ENCODE data around the gene CLDN15. TPM values are rescaled to one million over a fixed set of nuclear protein-coding genes. Genes with fewer than 3 reads are reported as not detected.

CLDN15 gene
- total and polyA plus RNA-seq, 2 donors (not counting 1 experiment from before 2014, with no cell fraction given) = 31.1 to 42.1 TPM

- H3K9ac ChIP-seq (ENCODE audit: low read length) = no peak overlapping the region
- Mint-ChIP-seq H3K27me3 (no peaks in the 10 kb centered on the region), H3K4me1 (peaks cover 4% of the 10 kb centered on the region), H3K9me3 (ENCODE audit: insufficient read depth) (no peaks in the 10 kb centered on the region), H3K4me3 (no peak overlapping the region), H3K27ac (no peak overlapping the region)
- no peak for DNase-seq
- intact Hi-C loops (cut with micrococcal nuclease) = no loop called here
- no peaks in the 10 kb centered on the region for H3K27me3 ChIP-seq (replicated peaks in 1 of 4; ENCODE audit: control extremely low read depth in 1 of 4, control insufficient read depth in 3 of 4, insufficient read depth in 4 of 4, low read length in 3 of 4)
- no peak overlapping the region for H3K4me2 ChIP-seq (replicated peaks; ENCODE audit: low read depth, low read length, poor library complexity, severe bottlenecking)
- H3K9me3 ChIP-seq (ENCODE audit: control extremely low read depth in 1 of 3, control insufficient read depth in 2 of 3, insufficient read depth in 1 of 3, low read length in 2 of 3) = no peaks in the 10 kb centered on the region
- no peak overlapping the region for H3K4me3 ChIP-seq (ENCODE audit: control extremely low read depth in 1 of 5, extremely low read depth in 1 of 5, insufficient read depth in 1 of 5, low read depth in 2 of 5, low read length in 4 of 5)
- WGBS (ENCODE audit: insufficient coverage) = 45% methylated on average over 18 of the region's 21 CpGs
- ChIA-PET CTCF (interaction anchor here (0.6 to 1.0 kb wide), 3 partner anchors 44 to 113 kb away, joined by 3 to 5 read pairs (median 4); no protein-coding TSS in a partner anchor), POLR2A (no interaction called here)
- peaks cover 0 to 19% of the 10 kb centered on the region in 2 experiments for H3K36me3 ChIP-seq (replicated peaks in 1 of 2; ENCODE audit: control extremely low read depth in 1 of 2, control insufficient read depth in 1 of 2, extremely low read depth in 1 of 2, insufficient read depth in 2 of 2, low read length in 1 of 2)
- peaks cover 0 to 6% of the 10 kb centered on the region in 2 donors for H3K4me1 ChIP-seq (ENCODE audit: control insufficient read depth in 2 of 2, insufficient read depth in 2 of 2, low read length in 2 of 2)
- no peak for TF ChIP-seq EZH2 (IDR thresholded peaks at IDR 0.05; ENCODE audit: borderline replicate concordance, insufficient read depth, low read depth, low read length, poor library complexity, severe bottlenecking)
- TF ChIP-seq CTCF (IDR thresholded peaks at IDR 0.05) = no peak
- peaks cover 27% of the 10 kb centered on the region for H3K79me2 ChIP-seq (ENCODE audit: control insufficient read depth, insufficient read depth, low read length)
- H4K20me1 ChIP-seq (ENCODE audit: control insufficient read depth, insufficient read depth, low read length, poor library complexity, severe bottlenecking) = peaks cover 54% of the 10 kb centered on the region
- no peak overlapping the region for H2AFZ ChIP-seq (ENCODE audit: insufficient read depth, low read depth, low read length, poor library complexity, severe bottlenecking)
- H3K27ac ChIP-seq (ENCODE audit: low read length in 2 of 2) = no peak overlapping the region
- ATAC-seq (ENCODE audit: low read depth) = no peak
Measured at GRCh38 chr7:101236292-101236835, 1.2 kb downstream of the CLDN15 start.

- H3K9me3 ChIP-seq (ENCODE audit: control extremely low read depth in 1 of 3, control insufficient read depth in 2 of 3, insufficient read depth in 1 of 3, low read length in 2 of 3) = no peaks in the 10 kb centered on the region
- no peak for TF ChIP-seq CTCF (IDR thresholded peaks at IDR 0.05)
- H3K4me1 ChIP-seq (ENCODE audit: control insufficient read depth in 2 of 2, insufficient read depth in 2 of 2, low read length in 2 of 2) = no peaks in the 10 kb centered on the region
- ATAC-seq (ENCODE audit: low read depth) = no peak
- ChIA-PET POLR2A (no interaction called here), CTCF (interaction anchor here (0.6 to 1.2 kb wide), 5 partner anchors 8 to 112 kb away, joined by 3 to 7 read pairs (median 6); no protein-coding TSS in a partner anchor)
- H3K27ac Mint-ChIP-seq = no peak overlapping the region
- intact Hi-C loops (cut with micrococcal nuclease) = no loop called here
- H3K4me2 ChIP-seq (replicated peaks; ENCODE audit: low read depth, low read length, poor library complexity, severe bottlenecking) = no peak overlapping the region
- peaks cover 3% of the 10 kb centered on the region for H3K4me1 Mint-ChIP-seq
- no peak overlapping the region for H3K4me3 Mint-ChIP-seq
- peaks cover 18% of the 10 kb centered on the region for H3K79me2 ChIP-seq (ENCODE audit: control insufficient read depth, insufficient read depth, low read length)
- H3K9ac ChIP-seq (ENCODE audit: low read length) = no peak overlapping the region
- WGBS (ENCODE audit: insufficient coverage) = 69% methylated on average over 8 of the region's 9 CpGs
- peaks cover 0 to 14% of the 10 kb centered on the region in 2 experiments for H3K36me3 ChIP-seq (replicated peaks in 1 of 2; ENCODE audit: control extremely low read depth in 1 of 2, control insufficient read depth in 1 of 2, extremely low read depth in 1 of 2, insufficient read depth in 2 of 2, low read length in 1 of 2)
- no peak for DNase-seq
- no peak overlapping the region for H2AFZ ChIP-seq (ENCODE audit: insufficient read depth, low read depth, low read length, poor library complexity, severe bottlenecking)
- no peaks in the 10 kb centered on the region for H3K9me3 Mint-ChIP-seq (ENCODE audit: insufficient read depth)
- no peak overlapping the region for H3K27ac ChIP-seq (ENCODE audit: low read length in 2 of 2)
- no peaks in the 10 kb centered on the region for H3K27me3 ChIP-seq (replicated peaks in 1 of 4; ENCODE audit: control extremely low read depth in 1 of 4, control insufficient read depth in 3 of 4, insufficient read depth in 4 of 4, low read length in 3 of 4)
- no peaks in the 10 kb centered on the region for H3K27me3 Mint-ChIP-seq
- H3K4me3 ChIP-seq (ENCODE audit: control extremely low read depth in 1 of 5, extremely low read depth in 1 of 5, insufficient read depth in 1 of 5, low read depth in 2 of 5, low read length in 4 of 5) = no peak overlapping the region
- H4K20me1 ChIP-seq (ENCODE audit: control insufficient read depth, insufficient read depth, low read length, poor library complexity, severe bottlenecking) = peaks cover 46% of the 10 kb centered on the region
Measured at GRCh38 chr7:101235522-101235921, 2.1 kb downstream of the CLDN15 start.

Measured in B cell (primary cell).